CD14-positive monocyte (primary cell): ENCODE data around the gene C2CD4A. TPM values are rescaled to one million over a fixed set of nuclear protein-coding genes. Genes with fewer than 3 reads are reported as not detected.

Experiments used
- DNase-seq, 3 donors: peaks; one replicate each; pipeline ENCODE4 v3.0.0-alpha.2; 2011 to 2022
- H2AFZ ChIP-seq: 2 replicates; pipeline ENCODE4 v1.6.0; 2012; ENCODE audit warnings: mild to moderate bottlenecking, low read depth, low read length, inconsistent platforms; ENCODE audit not compliant: insufficient read depth, poor library complexity, severe bottlenecking
- H3K27ac ChIP-seq, 2 donors: 1 replicate in 1 of 2; 2 replicates in 1 of 2; pipeline ENCODE4 v1.5.1; 2012 to 2013; ENCODE audit warnings: low read length in 2 of 2, control low read depth in 1 of 2, inconsistent platforms in 1 of 2, low read depth in 1 of 2, mild to moderate bottlenecking in 1 of 2
- H3K27me3 ChIP-seq, 2 donors: one replicate each; pipeline versions ENCODE4 v1.6.0 to v1.6.1; 2011 to 2013; ENCODE audit warnings: low read length in 2 of 2; ENCODE audit not compliant: control insufficient read depth in 2 of 2, insufficient read depth in 2 of 2
- H3K36me3 ChIP-seq, 2 donors: replicated peaks in 1 of 2; 1 replicate in 1 of 2; 2 replicates in 1 of 2; pipeline versions ENCODE4 v1.5.1 to v1.6.1; 2012 to 2013; ENCODE audit warnings: low read length in 2 of 2, control low read depth in 1 of 2, inconsistent platforms in 1 of 2, mild to moderate bottlenecking in 1 of 2; ENCODE audit not compliant: insufficient read depth in 2 of 2, control insufficient read depth in 1 of 2
- H3K4me1 ChIP-seq, 2 donors: 1 replicate in 1 of 2; 2 replicates in 1 of 2; pipeline versions ENCODE4 v1.5.1 to v1.6.1; 2012 to 2013; ENCODE audit warnings: low read length in 2 of 2, control low read depth in 1 of 2, inconsistent platforms in 1 of 2, mild to moderate bottlenecking in 1 of 2, moderate library complexity in 1 of 2; ENCODE audit not compliant: insufficient read depth in 2 of 2, control insufficient read depth in 1 of 2
- H3K4me2 ChIP-seq: replicated peaks from 2 replicates; pipeline ENCODE3; 2012; ENCODE audit warnings: low read length, moderate library complexity, mild to moderate bottlenecking; ENCODE audit not compliant: poor library complexity, severe bottlenecking; ENCODE audit errors: extremely low read depth
- H3K4me3 ChIP-seq, 3 experiments: fragments of 200-600 bp in 1 of 3; sonication (generic) in 1 of 3; replicated peaks in 1 of 3; 1 replicate in 2 of 3; 2 replicates in 1 of 3; pipeline ENCODE4 v1.5.1; 2011 to 2013; ENCODE audit warnings: low read length in 3 of 3, mild to moderate bottlenecking in 3 of 3, control low read depth in 2 of 3, low read depth in 2 of 3, inconsistent platforms in 1 of 3, moderate library complexity in 1 of 3
- H3K79me2 ChIP-seq: 2 replicates; pipeline ENCODE4 v1.6.0; 2012; ENCODE audit warnings: mild to moderate bottlenecking, control low read depth, inconsistent platforms, low read length, moderate library complexity; ENCODE audit not compliant: insufficient read depth
- H3K9ac ChIP-seq: 2 replicates; pipeline ENCODE4 v1.6.0; 2017; ENCODE audit warnings: low read length, mild to moderate bottlenecking; ENCODE audit not compliant: insufficient read depth, poor library complexity, severe bottlenecking
- H3K9me3 ChIP-seq, 2 donors: replicated peaks in 1 of 2; 1 replicate in 1 of 2; 2 replicates in 1 of 2; pipeline versions ENCODE4 v1.5.1 to v1.6.1; 2012 to 2013; ENCODE audit warnings: low read length in 2 of 2, control low read depth in 1 of 2; ENCODE audit not compliant: control insufficient read depth in 1 of 2, insufficient read depth in 1 of 2
- H4K20me1 ChIP-seq: 2 replicates; pipeline ENCODE4 v1.6.0; 2012; ENCODE audit warnings: mild to moderate bottlenecking, low read length, control low read depth, moderate library complexity; ENCODE audit not compliant: insufficient read depth
- H3K27ac Mint-ChIP-seq, 7 donors: one replicate each; pipeline ENCODE4 v1.8.0; 2020; ENCODE audit warnings: mild to moderate bottlenecking in 7 of 7, mixed read lengths in 7 of 7, moderate library complexity in 6 of 7, inconsistent platforms in 2 of 7
- H3K27me3 Mint-ChIP-seq, 3 donors: one replicate each; pipeline ENCODE4 v1.8.0; 2021 to 2022; ENCODE audit warnings: low read depth in 3 of 3, mild to moderate bottlenecking in 3 of 3, mixed read lengths in 3 of 3, moderate library complexity in 3 of 3, inconsistent platforms in 1 of 3
- H3K36me3 Mint-ChIP-seq, 2 donors: one replicate each; pipeline ENCODE4 v1.8.0; 2020; ENCODE audit warnings: mixed read lengths in 2 of 2, inconsistent platforms in 1 of 2, mild to moderate bottlenecking in 1 of 2
- H3K4me1 Mint-ChIP-seq: one replicate; pipeline ENCODE4 v1.8.0; 2020; ENCODE audit warnings: mild to moderate bottlenecking, mixed read lengths
- H3K4me3 Mint-ChIP-seq, 2 donors: one replicate each; pipeline ENCODE4 v1.8.0; 2020; ENCODE audit warnings: mild to moderate bottlenecking in 2 of 2, mixed read lengths in 2 of 2, moderate library complexity in 1 of 2
- H3K9me3 Mint-ChIP-seq, 7 donors: one replicate each; pipeline ENCODE4 v1.8.0; 2020 to 2022; ENCODE audit warnings: mixed read lengths in 7 of 7, mild to moderate bottlenecking in 6 of 7, moderate library complexity in 6 of 7, inconsistent platforms in 2 of 7
- whole genome bisulfite sequencing: methylation state at CpG from one replicate; pipeline ENCODE4 v1.1.5; 2013; ENCODE audit warnings: missing lambda C conversion rate; ENCODE audit not compliant: insufficient coverage; 5-methylcytosine and 5-hydroxymethylcytosine counted together
- intact Hi-C, 2 donors: fragments of 100-400 bp; cut with micrococcal nuclease; formaldehyde crosslinking; loops; one replicate each; pipeline versions ENCODE4 v1.15.0 to v1.15.1; 2023
- polyA plus RNA-seq, 3 donors: library from polyadenylated mRNA; depleted of rRNA in 1 of 3; unstranded in 2 of 3; stranded (reverse) in 1 of 3; fragments of 300-500 nt in 2 of 3; fragments of >200 nt in 1 of 3; fragmentation: Illumina TruSeq in 2 of 3; gene quantifications; 1 replicate in 2 of 3; 2 replicates in 1 of 3; pipeline ENCODE4 v1.2.3, GENCODE V29; 2012 to 2021
- TF ChIP-seq, protein P1 (sequence below): fragments of 200-600 bp; IDR thresholded peaks from one replicate; pipeline ENCODE4 v1.8.0; 2022; ENCODE audit warnings: antibody characterized with exemption, mild to moderate bottlenecking

C2CD4A gene
- polyA plus RNA-seq, 3 donors = not detected

DNA sequence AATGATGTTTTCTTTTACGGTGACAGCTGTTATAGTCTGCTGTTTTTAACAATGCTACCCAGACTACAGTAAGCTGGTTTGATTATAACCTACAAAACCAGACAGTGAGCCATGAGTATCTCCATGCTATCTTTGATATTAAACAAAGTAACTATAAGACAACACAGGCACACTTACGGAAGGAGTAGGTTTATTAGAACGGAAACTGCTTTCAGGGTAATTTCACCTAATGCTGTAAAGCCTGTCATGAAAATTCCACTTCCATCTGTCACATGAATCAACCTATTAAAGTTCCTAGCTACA, 39.6 kb upstream of the C2CD4A start:
- Histone ChIP-seq H3K4me3 (no peak overlapping the region), H3K27me3 (no peaks in the 10 kb centered on the region), H4K20me1 (peaks cover 41% of the 10 kb centered on the region), H3K27ac (peak overlapping the region in 1 of 2 donors; percentile 65), H3K4me1 (peaks cover 3 to 9% of the 10 kb centered on the region in 2 donors), H3K4me2 (no peak overlapping the region), H3K9me3 (no peaks in the 10 kb centered on the region), H3K79me2 (no peaks in the 10 kb centered on the region), H3K9ac (no peak overlapping the region), H2AFZ (no peak overlapping the region), H3K36me3 (peaks cover 29 to 77% of the 10 kb centered on the region in 2 donors)
- intact Hi-C loops = no loop called here
- H3K9me3 Mint-ChIP-seq = peaks cover 0 to 4% (median 0%) of the 10 kb centered on the region in 7 donors
- no peak overlapping the region for H3K4me3 Mint-ChIP-seq
- TF ChIP-seq, protein P1, sequence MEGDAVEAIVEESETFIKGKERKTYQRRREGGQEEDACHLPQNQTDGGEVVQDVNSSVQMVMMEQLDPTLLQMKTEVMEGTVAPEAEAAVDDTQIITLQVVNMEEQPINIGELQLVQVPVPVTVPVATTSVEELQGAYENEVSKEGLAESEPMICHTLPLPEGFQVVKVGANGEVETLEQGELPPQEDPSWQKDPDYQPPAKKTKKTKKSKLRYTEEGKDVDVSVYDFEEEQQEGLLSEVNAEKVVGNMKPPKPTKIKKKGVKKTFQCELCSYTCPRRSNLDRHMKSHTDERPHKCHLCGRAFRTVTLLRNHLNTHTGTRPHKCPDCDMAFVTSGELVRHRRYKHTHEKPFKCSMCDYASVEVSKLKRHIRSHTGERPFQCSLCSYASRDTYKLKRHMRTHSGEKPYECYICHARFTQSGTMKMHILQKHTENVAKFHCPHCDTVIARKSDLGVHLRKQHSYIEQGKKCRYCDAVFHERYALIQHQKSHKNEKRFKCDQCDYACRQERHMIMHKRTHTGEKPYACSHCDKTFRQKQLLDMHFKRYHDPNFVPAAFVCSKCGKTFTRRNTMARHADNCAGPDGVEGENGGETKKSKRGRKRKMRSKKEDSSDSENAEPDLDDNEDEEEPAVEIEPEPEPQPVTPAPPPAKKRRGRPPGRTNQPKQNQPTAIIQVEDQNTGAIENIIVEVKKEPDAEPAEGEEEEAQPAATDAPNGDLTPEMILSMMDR = no peak
- WGBS = no CpG with 5 or more reads among the region's 3 CpGs
- no peaks in the 10 kb centered on the region for H3K27me3 Mint-ChIP-seq
- DNase-seq = no peak
- H3K36me3 Mint-ChIP-seq = peaks cover 47 to 51% of the 10 kb centered on the region in 2 donors
- no peak overlapping the region for H3K27ac Mint-ChIP-seq
- peaks cover 13% of the 10 kb centered on the region for H3K4me1 Mint-ChIP-seq

DNA sequence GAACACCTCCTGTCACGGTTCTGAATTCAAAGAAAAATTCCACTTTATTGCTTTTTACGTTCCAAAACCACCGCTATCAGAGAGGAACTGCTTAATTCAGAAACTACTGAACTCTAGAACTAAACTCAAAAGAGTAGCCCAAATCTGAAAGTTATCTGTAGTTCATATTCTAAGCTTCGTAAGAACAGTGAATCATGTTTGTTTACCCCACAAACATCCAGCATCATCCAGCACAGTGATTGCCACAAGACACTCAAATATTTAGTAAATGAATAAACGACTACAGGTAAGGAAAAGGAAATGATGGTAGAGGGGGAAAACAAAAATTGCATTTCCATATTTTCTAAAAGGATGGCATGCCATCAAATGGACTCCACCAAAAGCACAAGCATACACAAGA, 38.9 kb upstream of the C2CD4A start:
- 87% methylated on average over 3 of the region's 5 CpGs for WGBS
- H3K27ac Mint-ChIP-seq = peak overlapping the region in 1 of 7 donors; percentile 15
- Histone ChIP-seq H3K9ac (no peak overlapping the region), H3K27me3 (no peaks in the 10 kb centered on the region), H3K79me2 (no peaks in the 10 kb centered on the region), H3K4me3 (no peak overlapping the region), H2AFZ (no peak overlapping the region), H3K4me2 (no peak overlapping the region), H3K4me1 (peaks cover 3 to 9% of the 10 kb centered on the region in 2 donors), H4K20me1 (peaks cover 41% of the 10 kb centered on the region), H3K9me3 (no peaks in the 10 kb centered on the region), H3K36me3 (peaks cover 28 to 77% of the 10 kb centered on the region in 2 donors), H3K27ac (no peak overlapping the region)
- H3K4me1 Mint-ChIP-seq = peaks cover 13% of the 10 kb centered on the region
- H3K9me3 Mint-ChIP-seq = peaks cover 0 to 4% (median 0%) of the 10 kb centered on the region in 7 donors
- TF ChIP-seq, protein P1 = no peak
- intact Hi-C loops = no loop called here
- H3K36me3 Mint-ChIP-seq = peaks cover 44 to 50% of the 10 kb centered on the region in 2 donors
- H3K27me3 Mint-ChIP-seq = no peaks in the 10 kb centered on the region
- DNase-seq = no peak
- H3K4me3 Mint-ChIP-seq = no peak overlapping the region
